PFSK-1 (cell line): Measurements from ENCODE around the gene KATNIP.

Experiments used
- FOXP2 ChIP-seq: optimal IDR thresholded peaks from 2 replicates; pipeline ENCODE3; 2011; ENCODE audit warnings: borderline replicate concordance, control low read depth, inconsistent platforms; ENCODE audit not compliant: insufficient read depth; ENCODE audit errors: extremely low read length, extremely low read depth
- POLR2AphosphoS5 ChIP-seq: IDR thresholded peaks from 2 replicates; pipeline ENCODE4 v1.6.1; 2012; ENCODE audit warnings: low read depth, mild to moderate bottlenecking, control low read depth, low read length, moderate library complexity
- SIN3A ChIP-seq: IDR thresholded peaks from 2 replicates; pipeline ENCODE4 v1.6.1; 2012; ENCODE audit warnings: mild to moderate bottlenecking, low read length, moderate library complexity, borderline replicate concordance; ENCODE audit not compliant: insufficient read depth
- TAF1 ChIP-seq: IDR thresholded peaks from 2 replicates; pipeline ENCODE4 v1.6.1; 2012; ENCODE audit warnings: low read length, control low read depth, borderline replicate concordance; ENCODE audit not compliant: insufficient read depth
- TF ChIP-seq, protein P1 (sequence below), 2 experiments: IDR thresholded peaks; 2 replicates each; pipeline versions ENCODE4 v1.6.1 to v1.8.0; 2011 to 2012; ENCODE audit warnings: low read depth in 2 of 2, low read length in 2 of 2, control low read depth in 1 of 2, inconsistent platforms in 1 of 2, mild to moderate bottlenecking in 1 of 2, moderate library complexity in 1 of 2; ENCODE audit not compliant: insufficient read depth in 1 of 2

The KATNIP gene

DNA sequence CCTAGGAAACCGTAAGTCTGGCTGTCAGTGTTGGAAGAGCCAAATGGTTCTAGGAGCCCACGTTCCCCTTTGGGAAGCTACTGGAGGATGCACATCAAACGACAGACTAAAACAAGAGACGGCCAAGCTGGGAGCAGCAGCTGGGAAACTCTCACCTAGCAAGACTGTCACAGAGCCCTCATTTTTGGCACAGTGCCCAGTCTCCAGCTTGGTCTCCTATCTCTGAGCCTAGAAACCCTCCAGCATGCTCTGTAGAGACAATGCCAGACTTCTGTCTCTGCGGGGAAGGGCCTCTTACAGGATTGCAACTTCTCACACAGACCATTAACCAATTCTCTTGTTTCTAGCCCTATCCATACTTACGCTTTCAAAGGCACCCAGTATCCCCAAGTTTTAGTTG is 23.8 kb upstream of the KATNIP start:
- TF ChIP-seq TAF1 (no peak), FOXP2 (no peak), SIN3A (no peak), POLR2AphosphoS5 (no peak)
- TF ChIP-seq, protein P1, sequence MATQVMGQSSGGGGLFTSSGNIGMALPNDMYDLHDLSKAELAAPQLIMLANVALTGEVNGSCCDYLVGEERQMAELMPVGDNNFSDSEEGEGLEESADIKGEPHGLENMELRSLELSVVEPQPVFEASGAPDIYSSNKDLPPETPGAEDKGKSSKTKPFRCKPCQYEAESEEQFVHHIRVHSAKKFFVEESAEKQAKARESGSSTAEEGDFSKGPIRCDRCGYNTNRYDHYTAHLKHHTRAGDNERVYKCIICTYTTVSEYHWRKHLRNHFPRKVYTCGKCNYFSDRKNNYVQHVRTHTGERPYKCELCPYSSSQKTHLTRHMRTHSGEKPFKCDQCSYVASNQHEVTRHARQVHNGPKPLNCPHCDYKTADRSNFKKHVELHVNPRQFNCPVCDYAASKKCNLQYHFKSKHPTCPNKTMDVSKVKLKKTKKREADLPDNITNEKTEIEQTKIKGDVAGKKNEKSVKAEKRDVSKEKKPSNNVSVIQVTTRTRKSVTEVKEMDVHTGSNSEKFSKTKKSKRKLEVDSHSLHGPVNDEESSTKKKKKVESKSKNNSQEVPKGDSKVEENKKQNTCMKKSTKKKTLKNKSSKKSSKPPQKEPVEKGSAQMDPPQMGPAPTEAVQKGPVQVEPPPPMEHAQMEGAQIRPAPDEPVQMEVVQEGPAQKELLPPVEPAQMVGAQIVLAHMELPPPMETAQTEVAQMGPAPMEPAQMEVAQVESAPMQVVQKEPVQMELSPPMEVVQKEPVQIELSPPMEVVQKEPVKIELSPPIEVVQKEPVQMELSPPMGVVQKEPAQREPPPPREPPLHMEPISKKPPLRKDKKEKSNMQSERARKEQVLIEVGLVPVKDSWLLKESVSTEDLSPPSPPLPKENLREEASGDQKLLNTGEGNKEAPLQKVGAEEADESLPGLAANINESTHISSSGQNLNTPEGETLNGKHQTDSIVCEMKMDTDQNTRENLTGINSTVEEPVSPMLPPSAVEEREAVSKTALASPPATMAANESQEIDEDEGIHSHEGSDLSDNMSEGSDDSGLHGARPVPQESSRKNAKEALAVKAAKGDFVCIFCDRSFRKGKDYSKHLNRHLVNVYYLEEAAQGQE (IDR thresholded peaks at IDR 0.05; ENCODE audit: insufficient read depth in 1 of 2, low read depth in 2 of 2, low read length in 2 of 2), result no peak

DNA sequence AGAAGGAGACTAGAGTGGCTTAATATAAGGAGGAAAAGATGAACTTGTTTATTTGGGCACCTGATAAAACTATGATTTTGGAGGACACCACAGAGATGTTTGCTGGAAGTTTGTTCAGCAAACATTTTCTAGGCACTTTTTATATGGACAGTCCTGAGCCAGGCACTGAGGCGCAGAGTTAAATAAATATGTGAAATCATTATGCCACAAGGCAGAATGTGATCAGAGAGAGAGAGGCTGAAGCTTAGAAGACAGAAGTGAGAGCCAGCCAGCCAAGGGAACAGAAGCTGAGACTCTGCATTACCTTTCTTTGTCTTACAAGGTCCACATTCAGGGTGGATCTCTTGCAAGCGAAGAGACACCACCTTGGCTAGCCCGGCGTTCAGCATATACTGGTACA is 21.6 kb upstream of the KATNIP start:
- TF ChIP-seq, protein P1 (IDR thresholded peaks at IDR 0.05; ENCODE audit: insufficient read depth in 1 of 2, low read depth in 2 of 2, low read length in 2 of 2), result no peak
- TF ChIP-seq POLR2AphosphoS5, result no peak
- TF ChIP-seq SIN3A, result no peak
- TF ChIP-seq FOXP2, result no peak
- no peak for TF ChIP-seq TAF1

DNA sequence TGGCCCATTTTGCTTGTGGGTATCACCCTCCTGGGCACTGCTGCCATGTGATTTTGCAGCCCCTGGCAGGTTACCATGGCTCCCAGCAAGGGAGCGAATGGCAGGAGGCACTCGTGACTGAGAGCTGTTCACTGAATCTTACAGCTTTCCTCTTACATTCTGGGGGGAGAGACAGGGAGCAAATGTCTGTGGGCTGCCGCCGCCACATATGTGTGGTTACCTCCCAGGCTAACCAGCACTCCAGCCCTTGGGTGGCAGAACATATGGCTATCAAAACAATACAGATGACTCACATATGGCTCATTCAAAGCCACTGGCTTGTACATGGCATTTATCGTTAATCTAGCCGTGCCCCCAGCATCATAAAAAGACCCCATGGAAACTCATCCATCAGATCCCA is 20.0 kb upstream of the KATNIP start:
- TF ChIP-seq, protein P1 (IDR thresholded peaks at IDR 0.05; ENCODE audit: insufficient read depth in 1 of 2, low read depth in 2 of 2, low read length in 2 of 2), result no peak
- TF ChIP-seq TAF1 (no peak), FOXP2 (no peak), SIN3A (no peak), POLR2AphosphoS5 (no peak)

DNA sequence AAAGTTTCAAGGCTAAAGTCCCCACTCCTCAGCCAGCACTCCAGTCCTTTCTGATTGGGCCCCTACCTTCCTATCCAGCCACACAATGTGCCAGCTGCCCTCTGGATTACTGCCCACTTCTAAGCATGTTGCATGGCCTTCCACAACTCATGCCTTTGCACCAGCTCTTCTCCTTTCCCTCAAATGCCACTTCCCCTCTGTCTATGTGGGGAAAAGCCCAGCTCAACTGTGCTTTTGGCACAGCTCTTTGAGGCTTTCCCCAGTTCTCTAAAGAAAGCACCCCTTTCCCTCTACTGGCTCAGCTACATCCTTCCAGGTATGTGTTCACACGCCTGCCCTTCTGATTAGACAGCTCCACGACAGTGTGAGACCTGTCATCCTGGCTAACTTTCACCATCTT is 18.8 kb upstream of the KATNIP start:
- TF ChIP-seq FOXP2 (no peak), SIN3A (no peak), POLR2AphosphoS5 (no peak), TAF1 (no peak)
- TF ChIP-seq, protein P1 (IDR thresholded peaks at IDR 0.05; ENCODE audit: insufficient read depth in 1 of 2, low read depth in 2 of 2, low read length in 2 of 2), result no peak
